ENCODE results near the gene OTUD4. TPM values are rescaled to one million over a fixed set of nuclear protein-coding genes. Genes with fewer than 3 reads are reported as not detected.

OTUD4 gene
- total and polyA plus RNA-seq, 2 donors (not counting 3 experiments of a cell fraction or from before 2014, with no cell fraction given) = 12.6 to 40.9 TPM

- H3K27me3 ChIP-seq (ENCODE audit: control insufficient read depth in 2 of 2, insufficient read depth in 2 of 2, low read length in 2 of 2) = peaks cover 5 to 6% of the 10 kb centered on the region in 2 experiments
- H4K20me1 ChIP-seq (replicated peaks; ENCODE audit: control insufficient read depth, extremely low read depth, insufficient read depth, low read length) = no peaks in the 10 kb centered on the region
- no peak overlapping the region for H2AFZ ChIP-seq (ENCODE audit: low read depth, low read length)
- peaks cover 6% of the 10 kb centered on the region for H3K4me1 ChIP-seq (ENCODE audit: control insufficient read depth, extremely low read depth, insufficient read depth, low read length)
- H3K4me2 ChIP-seq (ENCODE audit: insufficient read depth, low read length) = no peak overlapping the region
- TF ChIP-seq JUN (IDR thresholded peaks at IDR 0.05; ENCODE audit: borderline replicate concordance, insufficient read depth, insufficient read length, low read depth) (no peak), EZH2 (IDR thresholded peaks at IDR 0.05; ENCODE audit: borderline replicate concordance, low read depth, low read length, severe bottlenecking) (no peak), POLR2AphosphoS5 (IDR thresholded peaks at IDR 0.05; ENCODE audit: insufficient read depth, low read depth, low read length) (no peak)
- no peak overlapping the region for H3K4me3 ChIP-seq (replicated peaks in 1 of 3; ENCODE audit: insufficient read depth in 1 of 3, low read depth in 1 of 3, low read length in 3 of 3)
- H3K9me3 ChIP-seq (replicated peaks; ENCODE audit: control insufficient read depth, insufficient read depth, low read length) = no peaks in the 10 kb centered on the region
- H3K9me1 ChIP-seq (replicated peaks; ENCODE audit: control insufficient read depth, extremely low read depth, insufficient read depth, low read length) = no peaks in the 10 kb centered on the region
- no peaks in the 10 kb centered on the region for H3K36me3 ChIP-seq (ENCODE audit: control insufficient read depth in 2 of 2, extremely low read depth in 1 of 2, insufficient read depth in 2 of 2, low read length in 2 of 2)
- ChIA-PET POLR2A (no interaction called here), CTCF (interaction anchor here (1.0 kb wide), 1 partner anchor 374 kb away, joined by 4 read pairs; no protein-coding TSS in a partner anchor)
- FAIRE-seq (no peak), DNase-seq (ENCODE audit: low read depth, low spot score) (no peak)
- H3K79me2 ChIP-seq (ENCODE audit: control insufficient read depth, insufficient read depth, low read length) = peaks cover 16% of the 10 kb centered on the region
- BruUV-seq (replicated peaks) = no TSS peak
- H3K9ac ChIP-seq (replicated peaks; ENCODE audit: extremely low read depth, insufficient read depth, low read length) = no peak overlapping the region
- H3K27ac ChIP-seq (ENCODE audit: insufficient read depth, low read depth, low read length) = no peak overlapping the region
- intact Hi-C loops (cut with micrococcal nuclease) = loop anchor here (5.0 kb wide), 1 partner anchor 299 kb away; the partner anchor contains the start of gene SMAD1
- dilution Hi-C loops (cut with MboI; ENCODE audit: extremely low pct_ligation_motif_present, low sequenced_read_pairs) = no loop called here
These were observed 2.6 kb upstream of the OTUD4 start for GRCh38 chr4:145183023-145183422.

GRCh38 chr4:145182222-145182621 is 1.8 kb upstream of the OTUD4 start:
- no peak overlapping the region for H3K4me3 ChIP-seq (replicated peaks in 1 of 3; ENCODE audit: insufficient read depth in 1 of 3, low read depth in 1 of 3, low read length in 3 of 3)
- intact Hi-C loops (cut with micrococcal nuclease) = loop anchor here (5.0 kb wide), 1 partner anchor 300 kb away; the partner anchor contains the start of gene SMAD1

More at GRCh38 chr4:145182222-145182621, 1.8 kb upstream of the OTUD4 start:
- H3K9ac ChIP-seq (replicated peaks; ENCODE audit: extremely low read depth, insufficient read depth, low read length) = no peak overlapping the region
- ChIA-PET CTCF (interaction anchor here (0.8 to 1.9 kb wide), 3 partner anchors 375 to 435 kb away, joined by 3 to 6 read pairs (median 4); no protein-coding TSS in a partner anchor), POLR2A (no interaction called here)
- DNase-seq (ENCODE audit: low read depth, low spot score) (no peak), FAIRE-seq (no peak)
- H3K9me3 ChIP-seq (replicated peaks; ENCODE audit: control insufficient read depth, insufficient read depth, low read length) = no peaks in the 10 kb centered on the region
- peaks cover under 1% of the 10 kb centered on the region for H4K20me1 ChIP-seq (replicated peaks; ENCODE audit: control insufficient read depth, extremely low read depth, insufficient read depth, low read length)
- H3K27ac ChIP-seq (ENCODE audit: insufficient read depth, low read depth, low read length) = no peak overlapping the region
- H3K36me3 ChIP-seq (ENCODE audit: control insufficient read depth in 2 of 2, extremely low read depth in 1 of 2, insufficient read depth in 2 of 2, low read length in 2 of 2) = no peaks in the 10 kb centered on the region
- peaks cover 11% of the 10 kb centered on the region for H3K4me1 ChIP-seq (ENCODE audit: control insufficient read depth, extremely low read depth, insufficient read depth, low read length)
- no TSS peak for BruUV-seq (replicated peaks)
- peaks cover under 1 to 6% of the 10 kb centered on the region in 2 experiments for H3K27me3 ChIP-seq (ENCODE audit: control insufficient read depth in 2 of 2, insufficient read depth in 2 of 2, low read length in 2 of 2)
- no peaks in the 10 kb centered on the region for H3K9me1 ChIP-seq (replicated peaks; ENCODE audit: control insufficient read depth, extremely low read depth, insufficient read depth, low read length)
- peaks cover 24% of the 10 kb centered on the region for H3K79me2 ChIP-seq (ENCODE audit: control insufficient read depth, insufficient read depth, low read length)
- dilution Hi-C loops (cut with MboI; ENCODE audit: extremely low pct_ligation_motif_present, low sequenced_read_pairs) = no loop called here
- no peak for TF ChIP-seq FOS (IDR thresholded peaks at IDR 0.05; ENCODE audit: borderline replicate concordance, insufficient read depth, low read length)
- TF ChIP-seq MAX (IDR thresholded peaks at IDR 0.05; ENCODE audit: insufficient read depth, insufficient read length) = no peak
- TF ChIP-seq CTCF (IDR thresholded peaks at IDR 0.05; ENCODE audit: extremely low read depth in 1 of 2, insufficient read depth in 1 of 2, low read depth in 1 of 2, low read length in 2 of 2) = no peak
- no peak for TF ChIP-seq POLR2A (IDR thresholded peaks at IDR 0.05; ENCODE audit: low read depth, low read length)
- H2AFZ ChIP-seq (ENCODE audit: low read depth, low read length) = no peak overlapping the region
- no peak overlapping the region for H3K4me2 ChIP-seq (ENCODE audit: insufficient read depth, low read length)

Measured in endothelial cell of umbilical vein (primary cell).